ENCODE data around the gene DSTYK.

DSTYK gene

DNA sequence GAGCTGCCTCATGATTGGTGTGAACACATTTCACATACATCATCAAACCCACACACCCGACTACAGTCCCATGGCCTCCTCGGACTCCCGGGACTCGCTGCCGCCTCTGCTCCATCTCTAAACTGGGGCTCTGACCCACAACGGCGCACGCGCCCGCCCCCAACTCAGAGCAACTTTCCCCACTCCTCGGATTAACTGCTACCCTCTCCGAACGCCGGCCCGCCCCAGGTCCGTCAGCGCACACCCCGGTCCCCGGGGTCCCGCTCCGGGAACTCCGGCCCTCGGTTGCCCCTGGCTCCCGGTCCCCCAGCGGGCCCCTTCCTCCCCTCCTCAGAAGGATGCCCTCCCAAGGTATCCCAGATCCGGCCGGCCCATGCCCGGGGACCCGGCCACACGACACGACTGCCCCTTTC is 740 bp downstream of the DSTYK start:
- H3K4me1 ChIP-seq (ENCODE audit: control insufficient read depth in 1 of 2, insufficient read depth in 1 of 2, low read depth in 1 of 2, low read length in 1 of 2) = peaks cover 43 to 45% of the 10 kb centered on the region in 2 experiments
- H3K27ac ChIP-seq = peak overlapping the region; percentile 97
- TF ChIP-seq, protein P1, sequence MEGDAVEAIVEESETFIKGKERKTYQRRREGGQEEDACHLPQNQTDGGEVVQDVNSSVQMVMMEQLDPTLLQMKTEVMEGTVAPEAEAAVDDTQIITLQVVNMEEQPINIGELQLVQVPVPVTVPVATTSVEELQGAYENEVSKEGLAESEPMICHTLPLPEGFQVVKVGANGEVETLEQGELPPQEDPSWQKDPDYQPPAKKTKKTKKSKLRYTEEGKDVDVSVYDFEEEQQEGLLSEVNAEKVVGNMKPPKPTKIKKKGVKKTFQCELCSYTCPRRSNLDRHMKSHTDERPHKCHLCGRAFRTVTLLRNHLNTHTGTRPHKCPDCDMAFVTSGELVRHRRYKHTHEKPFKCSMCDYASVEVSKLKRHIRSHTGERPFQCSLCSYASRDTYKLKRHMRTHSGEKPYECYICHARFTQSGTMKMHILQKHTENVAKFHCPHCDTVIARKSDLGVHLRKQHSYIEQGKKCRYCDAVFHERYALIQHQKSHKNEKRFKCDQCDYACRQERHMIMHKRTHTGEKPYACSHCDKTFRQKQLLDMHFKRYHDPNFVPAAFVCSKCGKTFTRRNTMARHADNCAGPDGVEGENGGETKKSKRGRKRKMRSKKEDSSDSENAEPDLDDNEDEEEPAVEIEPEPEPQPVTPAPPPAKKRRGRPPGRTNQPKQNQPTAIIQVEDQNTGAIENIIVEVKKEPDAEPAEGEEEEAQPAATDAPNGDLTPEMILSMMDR (IDR thresholded peaks at IDR 0.05) = no peak
- peak overlapping the region; percentile 77 to 94 for H3K4me3 ChIP-seq (ENCODE audit: low read depth in 1 of 2, low read length in 1 of 2)
- no peaks in the 10 kb centered on the region for H3K36me3 ChIP-seq
- no peaks in the 10 kb centered on the region for H3K27me3 ChIP-seq
- no peaks in the 10 kb centered on the region for H3K9me3 ChIP-seq

DNA sequence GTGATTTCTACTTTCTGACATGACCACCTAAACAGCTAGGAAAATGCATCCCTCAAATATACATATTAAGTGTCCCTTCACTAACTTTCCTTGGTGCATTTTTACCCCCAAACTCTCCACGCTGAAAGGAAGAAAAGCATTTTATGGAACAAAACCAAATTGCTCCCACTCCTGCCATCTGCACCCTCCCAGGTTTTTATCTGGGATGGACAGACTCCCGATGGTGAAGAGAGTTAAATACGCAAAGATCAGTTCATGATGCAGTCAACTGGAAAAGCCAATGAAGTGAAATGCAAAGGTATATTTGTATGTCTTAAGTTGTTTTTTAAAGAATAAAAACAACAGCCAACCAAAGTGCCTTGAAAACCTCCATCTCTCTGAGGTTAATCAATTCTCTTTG is 2.7 kb downstream of the DSTYK start:
- Histone ChIP-seq H3K27me3 (no peaks in the 10 kb centered on the region), H3K27ac (no peak overlapping the region), H3K4me3 (ENCODE audit: low read depth in 1 of 2, low read length in 1 of 2) (no peak overlapping the region), H3K4me1 (ENCODE audit: control insufficient read depth in 1 of 2, insufficient read depth in 1 of 2, low read depth in 1 of 2, low read length in 1 of 2) (peaks cover 31 to 32% of the 10 kb centered on the region in 2 experiments), H3K36me3 (no peaks in the 10 kb centered on the region), H3K9me3 (no peaks in the 10 kb centered on the region)
- TF ChIP-seq, protein P1 (IDR thresholded peaks at IDR 0.05) = no peak

DNA sequence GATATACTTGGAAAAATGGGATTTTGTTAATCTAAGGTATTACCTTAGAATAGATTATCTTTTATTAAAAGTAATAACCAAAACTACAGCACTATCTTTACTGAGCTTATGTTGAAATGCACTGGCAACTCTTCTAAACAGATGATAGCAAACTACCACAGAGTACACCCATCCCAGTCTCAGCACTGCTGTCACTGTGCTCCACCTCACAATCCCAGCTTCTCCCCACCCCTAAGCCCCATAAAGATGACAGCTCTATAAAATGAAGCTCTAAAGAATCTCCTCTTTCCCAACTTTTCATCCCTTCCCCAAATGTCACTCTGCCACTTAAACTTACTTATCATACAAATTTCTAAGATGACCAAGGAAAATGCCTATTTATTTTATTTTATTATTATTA is 6.4 kb downstream of the DSTYK start:
- Histone ChIP-seq H3K4me1 (ENCODE audit: control insufficient read depth in 1 of 2, insufficient read depth in 1 of 2, low read depth in 1 of 2, low read length in 1 of 2) (peaks cover 15 to 17% of the 10 kb centered on the region in 2 experiments), H3K27ac (no peak overlapping the region), H3K4me3 (ENCODE audit: low read depth in 1 of 2, low read length in 1 of 2) (no peak overlapping the region), H3K36me3 (no peaks in the 10 kb centered on the region), H3K9me3 (no peaks in the 10 kb centered on the region), H3K27me3 (no peaks in the 10 kb centered on the region)
- TF ChIP-seq, protein P1 (IDR thresholded peaks at IDR 0.05) = no peak

DNA sequence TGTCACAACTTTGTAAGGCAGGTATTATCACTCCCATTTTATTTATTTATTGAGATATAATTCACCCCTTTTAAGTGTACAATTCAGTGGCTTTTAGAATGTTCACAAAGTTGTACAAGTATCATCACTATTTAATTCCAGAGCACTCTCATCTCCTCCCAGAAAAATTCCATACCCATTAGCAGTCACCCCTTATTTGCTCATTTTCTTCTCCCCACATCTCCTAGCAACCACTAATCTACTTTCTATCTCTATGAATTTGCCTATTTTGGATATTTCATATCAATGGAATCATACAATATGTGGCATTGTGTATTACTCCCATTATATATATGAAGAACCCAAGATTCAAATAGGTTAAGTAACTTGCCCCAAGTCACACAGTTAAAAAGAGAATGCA is 7.0 kb downstream of the DSTYK start:
- H3K27me3 ChIP-seq = no peaks in the 10 kb centered on the region
- H3K27ac ChIP-seq = no peak overlapping the region
- peaks cover 10 to 12% of the 10 kb centered on the region in 2 experiments for H3K4me1 ChIP-seq (ENCODE audit: control insufficient read depth in 1 of 2, insufficient read depth in 1 of 2, low read depth in 1 of 2, low read length in 1 of 2)
- no peaks in the 10 kb centered on the region for H3K36me3 ChIP-seq
- H3K4me3 ChIP-seq (ENCODE audit: low read depth in 1 of 2, low read length in 1 of 2) = no peak overlapping the region
- TF ChIP-seq, protein P1 (IDR thresholded peaks at IDR 0.05) = no peak
- no peaks in the 10 kb centered on the region for H3K9me3 ChIP-seq

DNA sequence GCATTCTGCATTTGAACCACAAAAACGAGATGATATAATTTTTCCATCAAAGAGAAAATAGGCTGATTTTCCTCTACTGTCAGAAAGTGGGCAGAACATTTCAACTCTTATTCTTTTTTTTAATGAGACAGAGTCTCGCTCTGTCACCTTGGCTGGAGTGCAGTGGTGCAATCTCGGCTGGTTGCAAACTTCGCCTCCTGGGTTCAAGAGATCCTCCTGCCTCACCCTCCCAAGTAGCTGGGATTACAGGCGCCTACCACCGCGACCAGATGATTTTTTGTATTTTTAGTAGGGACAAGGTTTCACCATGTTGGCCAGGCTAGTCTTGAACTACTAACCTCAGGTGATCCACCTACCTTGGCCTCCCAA is 11.6 kb downstream of the DSTYK start:
- H3K4me1 ChIP-seq (ENCODE audit: control insufficient read depth in 1 of 2, insufficient read depth in 1 of 2, low read depth in 1 of 2, low read length in 1 of 2) = peaks cover 8 to 12% of the 10 kb centered on the region in 2 experiments
- no peak overlapping the region for H3K27ac ChIP-seq
- no peaks in the 10 kb centered on the region for H3K9me3 ChIP-seq

More for the DNA sequence above, 11.6 kb downstream of the DSTYK start:
- Histone ChIP-seq H3K36me3 (no peaks in the 10 kb centered on the region), H3K27me3 (no peaks in the 10 kb centered on the region), H3K4me3 (ENCODE audit: low read depth in 1 of 2, low read length in 1 of 2) (no peak overlapping the region)
- TF ChIP-seq, protein P1 (IDR thresholded peaks at IDR 0.05) = no peak

All from neutrophil (primary cell).